Measurements from ENCODE around the gene CCDC85C. TPM values are rescaled to one million over a fixed set of nuclear protein-coding genes. Genes with fewer than 3 reads are reported as not detected.

The CCDC85C gene
- total RNA-seq, 1 experiment from 2014 or later, result 33.2 TPM

DNA sequence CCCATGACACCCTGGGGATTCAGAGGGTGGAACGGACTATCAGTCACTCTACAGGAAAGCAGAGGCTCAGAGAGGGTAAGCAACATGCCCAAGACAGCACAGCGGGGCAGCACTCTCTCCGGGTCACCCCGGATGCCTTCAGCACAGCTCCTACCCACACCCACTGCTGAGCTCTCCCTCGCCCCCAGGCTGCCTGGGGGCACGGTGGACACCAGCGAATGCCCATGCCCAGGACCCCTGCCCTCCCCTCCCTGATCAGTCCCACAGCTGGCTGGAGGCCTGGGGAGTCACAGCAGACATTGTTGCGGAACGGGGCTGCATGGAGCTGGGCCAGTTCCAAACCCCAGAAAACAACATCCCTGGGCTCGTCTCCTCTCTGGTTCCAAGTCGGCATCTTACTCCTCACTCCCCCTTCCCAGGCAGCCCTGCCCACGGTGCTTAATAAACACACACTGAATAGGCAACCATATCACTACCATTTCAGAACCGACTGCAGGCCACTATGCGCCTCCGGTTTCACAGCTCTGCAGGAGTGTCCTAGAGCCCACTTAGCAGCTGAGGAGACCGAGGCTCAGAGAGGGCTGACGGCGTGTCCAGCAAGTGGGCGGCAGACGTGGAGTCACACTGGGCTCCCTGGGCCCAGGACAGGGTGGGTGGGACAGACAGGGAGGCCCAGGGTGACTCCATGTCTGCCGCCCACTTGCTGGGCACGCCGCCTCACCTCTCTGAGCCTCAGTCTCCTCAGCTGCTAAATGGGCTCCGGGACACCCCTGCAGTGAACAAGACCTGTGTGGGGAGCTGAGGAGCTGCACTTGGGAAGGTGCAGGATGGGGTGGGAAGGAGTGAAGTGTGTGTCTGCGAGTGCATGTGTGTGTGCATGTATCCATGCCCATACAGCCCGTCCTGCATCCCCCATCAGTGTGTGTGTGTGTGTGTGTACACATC, 27.0 kb downstream of the CCDC85C start:
- no peak overlapping the region for H3K23ac ChIP-seq (ENCODE audit: insufficient read length, low read depth, low read length)
- H3K27me3 Mint-ChIP-seq (ENCODE audit: low read depth), result peaks cover 8% of the 10 kb centered on the region
- no peak overlapping the region for H3T11ph ChIP-seq (ENCODE audit: low read length)
- H2BK120ac ChIP-seq (ENCODE audit: low read depth, low read length, poor library complexity, severe bottlenecking), result no peak overlapping the region
- peaks cover 0 to 1% (median 1%) of the 10 kb centered on the region in 3 experiments; a peak in 2 of 7 replicates for H3K36me3 Mint-ChIP-seq (ENCODE audit: insufficient read depth in 1 of 3, low read depth in 3 of 3)
- H3K23me2 ChIP-seq (ENCODE audit: insufficient read length, low read depth, low read length, poor library complexity, severe bottlenecking), result no peaks in the 10 kb centered on the region
- no peaks in the 10 kb centered on the region; the same call in 1 of the 2 replicates for H3K79me2 ChIP-seq (ENCODE audit: insufficient read depth, low read length)
- H3K9ac ChIP-seq (ENCODE audit: extremely low read depth, insufficient read length, low read length), result no peak overlapping the region
- no peak overlapping the region for H3K4me2 ChIP-seq (ENCODE audit: insufficient read depth, insufficient read length, low read length)
- H3K4me1 Mint-ChIP-seq, result peaks cover 58 to 82% of the 10 kb centered on the region in 2 experiments
- H3K4ac ChIP-seq (ENCODE audit: low read depth, low read length), result no peak overlapping the region
- no peak overlapping the region for H3K4me3 Mint-ChIP-seq
- H2BK20ac ChIP-seq (ENCODE audit: low read depth, low read length, poor library complexity, severe bottlenecking), result no peak overlapping the region
- no peak overlapping the region for H2BK12ac ChIP-seq (ENCODE audit: insufficient read length, low read depth, low read length)
- H3K9me3 ChIP-seq (ENCODE audit: control insufficient read depth, low read depth, low read length), result no peaks in the 10 kb centered on the region
- no peak overlapping the region for H4K91ac ChIP-seq (ENCODE audit: insufficient read length, low read depth, low read length)
- H3K4me1 ChIP-seq (ENCODE audit: insufficient read depth, low read length), result peaks cover 7% of the 10 kb centered on the region; the same call in 1 of the 2 replicates
- no peak overlapping the region for H3K18ac ChIP-seq (ENCODE audit: insufficient read length, low read depth, low read length)
- no peak overlapping the region for H2BK15ac ChIP-seq (ENCODE audit: low read depth, low read length)
- no peaks in the 10 kb centered on the region for H3K27me3 ChIP-seq (ENCODE audit: insufficient read depth, low read length)
- no peak overlapping the region for H4K5ac ChIP-seq (ENCODE audit: insufficient read length, low read depth, low read length)
- DNase-seq, result no peak
- H3K9me3 Mint-ChIP-seq, result no peaks in the 10 kb centered on the region; a peak in 1 of 5 replicates
- peaks cover 3% of the 10 kb centered on the region for H4K20me1 ChIP-seq (ENCODE audit: control insufficient read depth, insufficient read depth, insufficient read length)
- H2AFZ ChIP-seq (ENCODE audit: low read length), result no peak overlapping the region
- H3K27ac ChIP-seq (ENCODE audit: insufficient read length, low read depth, low read length), result no peak overlapping the region
- WGBS (ENCODE audit: extremely low coverage, insufficient read length, low lambda C conversion rate), result no CpG with 5 or more reads among the region's 26 CpGs
- no peak overlapping the region for H2BK5ac ChIP-seq (ENCODE audit: insufficient read length, low read length)
- no peak overlapping the region for H4K8ac ChIP-seq (replicated peaks; ENCODE audit: insufficient read length, low read depth, low read length)
- H3K56ac ChIP-seq (ENCODE audit: insufficient read length, low read depth, low read length), result no peak overlapping the region
- no peak overlapping the region for H3K14ac ChIP-seq (ENCODE audit: insufficient read depth, low read length)
- TF ChIP-seq, protein P1, sequence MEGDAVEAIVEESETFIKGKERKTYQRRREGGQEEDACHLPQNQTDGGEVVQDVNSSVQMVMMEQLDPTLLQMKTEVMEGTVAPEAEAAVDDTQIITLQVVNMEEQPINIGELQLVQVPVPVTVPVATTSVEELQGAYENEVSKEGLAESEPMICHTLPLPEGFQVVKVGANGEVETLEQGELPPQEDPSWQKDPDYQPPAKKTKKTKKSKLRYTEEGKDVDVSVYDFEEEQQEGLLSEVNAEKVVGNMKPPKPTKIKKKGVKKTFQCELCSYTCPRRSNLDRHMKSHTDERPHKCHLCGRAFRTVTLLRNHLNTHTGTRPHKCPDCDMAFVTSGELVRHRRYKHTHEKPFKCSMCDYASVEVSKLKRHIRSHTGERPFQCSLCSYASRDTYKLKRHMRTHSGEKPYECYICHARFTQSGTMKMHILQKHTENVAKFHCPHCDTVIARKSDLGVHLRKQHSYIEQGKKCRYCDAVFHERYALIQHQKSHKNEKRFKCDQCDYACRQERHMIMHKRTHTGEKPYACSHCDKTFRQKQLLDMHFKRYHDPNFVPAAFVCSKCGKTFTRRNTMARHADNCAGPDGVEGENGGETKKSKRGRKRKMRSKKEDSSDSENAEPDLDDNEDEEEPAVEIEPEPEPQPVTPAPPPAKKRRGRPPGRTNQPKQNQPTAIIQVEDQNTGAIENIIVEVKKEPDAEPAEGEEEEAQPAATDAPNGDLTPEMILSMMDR (conservative IDR thresholded peaks at IDR 0.05), result no peak
- no peak overlapping the region for H2AK5ac ChIP-seq (ENCODE audit: insufficient read length, low read length)
- no peaks in the 10 kb centered on the region for H3K79me1 ChIP-seq (ENCODE audit: insufficient read depth, low read depth, low read length, poor library complexity, severe bottlenecking)
- H3K27ac Mint-ChIP-seq, result peak overlapping the region in 1 of 3 experiments; percentile 53; a peak in 2 of 7 replicates
